HG03354 (cell line): ENCODE measurements around the gene COL9A1.

Experiments used
- ATAC-seq: cut with Tn5 transposase; IDR thresholded peaks from one replicate; pipeline ENCODE4 v1.9.1; 2021; ENCODE audit warnings: mild to moderate bottlenecking; ENCODE audit not compliant: unreplicated experiment, poor library complexity, severe bottlenecking

Gene COL9A1

DNA sequence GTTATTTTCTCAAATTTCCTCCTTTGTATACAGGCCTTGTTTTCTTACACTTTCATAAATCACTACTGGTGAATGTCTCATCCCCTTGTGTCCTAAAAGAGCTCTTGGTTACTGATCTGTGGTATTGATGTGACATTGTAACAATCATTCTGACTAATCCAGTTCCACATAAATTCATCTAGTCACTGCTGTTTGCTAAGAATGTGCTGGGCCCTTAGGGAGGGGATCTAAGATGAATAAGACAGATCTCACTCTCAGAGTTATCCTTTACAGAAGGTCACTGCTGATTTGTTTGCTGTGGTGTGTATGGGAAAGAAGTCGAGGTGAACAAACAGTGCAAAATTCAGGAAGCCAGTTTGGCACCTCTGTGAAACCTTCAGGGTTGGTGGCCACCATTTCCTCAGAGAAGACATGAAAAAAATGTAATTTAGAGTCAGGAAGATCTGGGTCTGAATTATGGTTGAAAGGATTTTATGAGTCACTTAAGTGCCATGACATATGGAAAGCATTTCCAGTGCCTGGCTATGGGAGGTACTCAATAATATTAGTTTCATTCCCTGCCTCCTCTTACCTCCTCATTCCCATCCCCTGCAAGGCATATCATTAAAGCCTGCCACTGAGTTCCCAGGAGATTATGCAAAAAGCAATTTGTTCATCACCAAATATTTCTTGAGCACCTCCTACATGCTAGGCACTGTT, 121.8 kb downstream of the COL9A1 start:
- ATAC-seq: peak; percentile 68

DNA sequence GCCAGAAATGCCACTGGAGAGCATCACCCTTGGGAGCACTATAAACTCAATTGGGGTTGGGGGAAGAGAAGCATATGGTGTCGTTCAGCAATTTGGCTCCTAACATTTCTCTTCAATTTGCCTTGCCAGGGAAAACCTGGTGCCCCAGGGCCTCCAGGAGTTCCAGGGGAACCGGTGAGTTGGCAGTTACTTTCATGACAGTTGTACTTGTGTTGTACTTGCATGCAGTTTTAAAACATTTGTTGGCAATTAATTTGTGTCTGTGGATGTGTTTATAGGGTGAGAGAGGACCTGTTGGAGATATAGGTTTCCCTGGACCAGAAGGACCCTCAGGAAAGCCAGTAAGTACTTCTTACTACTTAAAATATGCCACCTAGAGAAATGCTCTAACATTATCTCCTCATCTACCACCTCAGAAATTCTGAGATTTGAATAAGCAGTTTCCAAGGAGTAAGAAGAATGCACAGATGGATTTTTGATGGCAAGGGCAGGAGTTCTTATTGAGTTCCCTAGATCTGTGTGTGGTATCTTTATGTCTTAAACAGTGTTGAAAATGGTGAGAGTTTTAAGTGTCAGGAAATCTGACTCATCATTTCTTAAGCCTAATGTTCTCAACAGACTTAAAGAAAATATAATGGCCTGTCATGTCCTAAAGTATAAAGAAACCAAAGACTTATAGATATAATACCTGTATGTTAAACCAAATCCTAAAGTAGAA, 122.5 kb downstream of the COL9A1 start:
- ATAC-seq: no peak

DNA sequence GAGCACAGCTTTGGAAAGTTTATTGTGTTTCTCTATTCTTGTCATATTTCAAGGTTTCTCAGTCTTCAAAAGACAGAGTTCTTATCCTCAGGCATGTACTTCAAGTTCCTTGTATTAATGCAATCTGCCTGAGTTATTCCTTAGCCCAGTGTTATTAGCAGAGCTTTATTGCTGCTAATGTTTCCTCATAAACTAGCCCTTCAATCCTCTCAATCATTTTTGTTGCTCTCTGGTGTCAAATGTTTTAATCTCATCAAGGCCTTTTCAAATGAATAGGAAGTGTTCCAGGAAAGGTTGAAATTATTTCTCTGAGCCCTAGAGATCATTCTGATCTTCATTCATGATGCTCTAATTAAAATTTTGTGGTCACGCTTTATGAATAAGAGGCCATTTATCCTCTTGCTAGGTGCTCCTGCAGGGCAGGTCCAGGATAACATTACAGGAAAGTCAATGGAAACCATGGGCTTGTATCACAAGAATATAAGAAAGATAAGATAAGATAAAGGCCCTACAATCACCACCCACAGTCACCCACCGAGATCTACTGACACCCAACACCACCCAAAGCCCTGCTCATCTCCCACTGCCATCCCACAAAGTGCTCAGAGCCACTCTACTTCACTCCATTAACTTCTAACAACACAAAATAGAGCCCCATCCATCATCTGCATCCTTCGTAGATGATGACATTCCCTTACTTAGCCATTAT, 125.9 kb downstream of the COL9A1 start:
- no peak for ATAC-seq

DNA sequence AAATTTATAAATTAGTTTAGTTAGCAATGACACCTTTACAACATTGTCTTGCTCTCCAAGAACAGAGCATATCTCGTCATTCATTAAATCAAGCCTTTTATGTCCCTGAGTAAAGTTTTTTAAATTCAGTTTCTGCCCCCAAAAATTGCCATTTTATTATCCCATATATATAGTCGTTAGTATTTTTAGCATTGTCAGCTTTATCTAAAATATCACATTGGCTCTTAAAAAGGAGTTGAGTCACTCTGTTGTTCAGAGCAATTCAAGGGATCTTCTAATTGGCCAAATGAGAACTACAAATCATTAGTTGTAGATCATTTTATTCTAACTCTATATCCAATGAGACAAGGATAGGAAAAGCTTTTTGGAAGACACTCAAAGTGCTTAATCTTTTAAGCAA, 127.1 kb downstream of the COL9A1 start:
- ATAC-seq: no peak

DNA sequence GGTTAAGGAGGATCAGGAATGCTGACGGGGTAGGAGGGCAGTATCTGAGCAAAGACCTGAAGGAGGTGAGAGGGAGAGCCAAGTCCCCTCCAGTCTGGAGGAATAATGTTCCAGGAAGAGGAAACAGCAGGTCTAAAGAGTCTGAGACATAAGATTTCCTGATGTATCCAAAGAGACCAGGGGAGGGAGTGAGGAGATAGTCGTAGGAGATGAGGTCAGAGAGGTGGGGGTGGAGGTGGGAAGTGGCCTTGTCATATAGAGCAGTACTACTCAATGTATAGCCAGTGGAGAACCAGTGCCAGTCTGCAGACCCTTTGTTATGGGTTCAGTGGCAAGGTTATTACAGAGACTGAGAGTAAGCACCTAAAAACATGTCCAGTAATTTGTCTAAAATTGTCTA, 130.6 kb downstream of the COL9A1 start:
- no peak for ATAC-seq

DNA sequence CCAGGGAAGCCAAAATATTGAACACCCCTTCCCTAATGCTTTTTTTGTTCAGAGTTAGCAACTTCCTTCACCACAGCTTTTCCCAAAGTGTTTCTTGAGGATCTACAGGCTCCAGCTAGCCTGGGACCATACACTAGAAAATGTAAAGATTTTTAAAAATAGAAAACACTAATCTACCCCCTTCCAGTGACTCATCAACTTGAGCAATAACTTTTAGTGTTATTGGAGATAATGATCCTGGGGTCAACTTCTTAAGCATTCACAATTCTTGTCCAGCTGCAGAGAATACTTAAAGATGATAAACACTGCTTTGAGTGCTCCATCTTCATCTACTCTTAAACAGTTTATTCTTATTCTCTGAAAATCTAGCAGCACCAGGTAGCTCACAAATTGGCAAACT, 131.6 kb downstream of the COL9A1 start:
- no peak for ATAC-seq

DNA sequence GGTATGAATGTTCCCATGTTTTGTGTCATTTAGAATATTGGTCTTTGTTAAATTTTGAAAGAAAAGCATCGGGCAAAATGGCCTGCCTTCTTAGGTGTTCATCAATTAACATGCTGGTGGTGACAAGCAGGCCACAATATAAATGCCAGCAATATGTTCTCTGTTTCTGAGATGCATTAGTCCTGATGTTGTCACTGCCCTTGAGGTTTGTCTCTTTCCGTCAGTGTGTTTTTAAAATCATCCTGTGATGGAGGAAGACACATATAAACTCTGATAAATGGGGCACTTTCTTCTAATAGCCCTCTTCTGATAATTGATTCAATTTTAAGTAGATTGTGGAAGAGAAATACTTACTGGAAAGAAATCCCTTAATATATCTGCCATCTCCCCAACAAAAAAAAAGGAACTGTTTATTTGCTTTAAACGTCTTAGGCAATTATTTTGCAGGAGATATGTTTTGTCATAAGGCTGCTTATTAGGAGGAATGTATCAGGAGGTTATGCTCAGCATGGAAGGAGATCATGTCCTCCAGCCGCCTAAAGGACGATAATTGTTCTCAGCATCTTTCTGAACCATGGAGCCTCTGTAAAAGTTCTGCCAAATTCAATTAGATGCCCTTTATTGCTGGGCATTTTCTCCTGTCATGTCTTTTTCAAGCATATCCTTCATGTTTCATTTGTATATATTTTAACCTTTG, 134.1 kb downstream of the COL9A1 start:
- no peak for ATAC-seq
